Neutrophil (primary cell): ENCODE measurements around the gene CCSER1.
"Not testable (repeated sequence)": the region's sequence is repeated elsewhere in the genome, so short reads cannot be mapped to it uniquely, and the experiment has no call there.

Experiments
- H3K27ac ChIP-seq: fragments of 200-600 bp; sonication (generic); 2 replicates; pipeline ENCODE4 v1.5.1; 2016; ENCODE audit warnings: mild to moderate bottlenecking, moderate library complexity
- H3K27me3 ChIP-seq: fragments of 200-600 bp; sonication (generic); 2 replicates; pipeline ENCODE4 v1.6.0; 2016; ENCODE audit warnings: mild to moderate bottlenecking
- H3K36me3 ChIP-seq: fragments of 200-600 bp; sonication (generic); 2 replicates; pipeline ENCODE4 v1.5.1; 2017
- H3K4me1 ChIP-seq, 2 experiments: fragments of 200-600 bp in 1 of 2; sonication (generic) in 1 of 2; 1 replicate in 1 of 2; 2 replicates in 1 of 2; pipeline versions ENCODE4 v1.5.1 to v1.6.1; 2013 to 2016; ENCODE audit warnings: low read depth in 1 of 2, low read length in 1 of 2, mild to moderate bottlenecking in 1 of 2, moderate library complexity in 1 of 2; ENCODE audit not compliant: control insufficient read depth in 1 of 2, insufficient read depth in 1 of 2
- H3K4me3 ChIP-seq, 2 experiments: fragments of 200-600 bp in 1 of 2; sonication (generic) in 1 of 2; 1 replicate in 1 of 2; 2 replicates in 1 of 2; pipeline ENCODE4 v1.5.1; 2013 to 2016; ENCODE audit warnings: low read depth in 1 of 2, low read length in 1 of 2, mild to moderate bottlenecking in 1 of 2, moderate library complexity in 1 of 2
- H3K9me3 ChIP-seq: fragments of 200-600 bp; sonication (generic); 2 replicates; pipeline ENCODE4 v1.5.1; 2016
- TF ChIP-seq, protein P1 (sequence below): fragments of 200-600 bp; sonication (generic); IDR thresholded peaks from 2 replicates; pipeline ENCODE4 v1.5.1; 2016; ENCODE audit warnings: antibody characterized with exemption

The CCSER1 gene

GRCh38 chr4:91070736-91071135 lies 943.5 kb downstream of the CCSER1 start:
- peaks cover 4% of the 10 kb centered on the region for H3K9me3 ChIP-seq
- H3K4me3 ChIP-seq = no peak overlapping the region
- no peaks in the 10 kb centered on the region for H3K36me3 ChIP-seq
- no peak overlapping the region for H3K27ac ChIP-seq
- TF ChIP-seq, protein P1, sequence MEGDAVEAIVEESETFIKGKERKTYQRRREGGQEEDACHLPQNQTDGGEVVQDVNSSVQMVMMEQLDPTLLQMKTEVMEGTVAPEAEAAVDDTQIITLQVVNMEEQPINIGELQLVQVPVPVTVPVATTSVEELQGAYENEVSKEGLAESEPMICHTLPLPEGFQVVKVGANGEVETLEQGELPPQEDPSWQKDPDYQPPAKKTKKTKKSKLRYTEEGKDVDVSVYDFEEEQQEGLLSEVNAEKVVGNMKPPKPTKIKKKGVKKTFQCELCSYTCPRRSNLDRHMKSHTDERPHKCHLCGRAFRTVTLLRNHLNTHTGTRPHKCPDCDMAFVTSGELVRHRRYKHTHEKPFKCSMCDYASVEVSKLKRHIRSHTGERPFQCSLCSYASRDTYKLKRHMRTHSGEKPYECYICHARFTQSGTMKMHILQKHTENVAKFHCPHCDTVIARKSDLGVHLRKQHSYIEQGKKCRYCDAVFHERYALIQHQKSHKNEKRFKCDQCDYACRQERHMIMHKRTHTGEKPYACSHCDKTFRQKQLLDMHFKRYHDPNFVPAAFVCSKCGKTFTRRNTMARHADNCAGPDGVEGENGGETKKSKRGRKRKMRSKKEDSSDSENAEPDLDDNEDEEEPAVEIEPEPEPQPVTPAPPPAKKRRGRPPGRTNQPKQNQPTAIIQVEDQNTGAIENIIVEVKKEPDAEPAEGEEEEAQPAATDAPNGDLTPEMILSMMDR = no peak
- H3K27me3 ChIP-seq = no peaks in the 10 kb centered on the region
- H3K4me1 ChIP-seq = no peaks in the 10 kb centered on the region

DNA sequence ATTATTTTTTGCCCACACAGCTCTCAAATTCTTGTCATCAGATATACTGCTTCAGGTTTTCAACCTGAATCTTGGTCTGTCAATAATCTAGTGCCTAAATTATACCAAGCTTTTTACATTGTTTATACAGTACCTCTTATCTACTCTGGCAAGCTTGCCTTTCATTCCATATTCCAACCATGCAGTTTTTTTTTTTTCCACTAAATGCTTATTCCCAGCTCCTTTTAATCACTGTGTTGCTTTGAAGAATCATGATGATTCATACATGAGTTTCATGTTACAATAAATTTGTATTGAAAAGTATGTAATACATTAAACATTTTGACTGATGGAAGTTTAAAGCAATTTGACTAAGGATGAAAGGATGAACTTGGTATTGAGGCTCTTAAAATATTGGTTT lies 949.0 kb downstream of the CCSER1 start:
- Histone ChIP-seq H3K27me3 (no peaks in the 10 kb centered on the region), H3K27ac (no peak overlapping the region), H3K4me3 (no peak overlapping the region), H3K4me1 (no peaks in the 10 kb centered on the region), H3K9me3 (no peaks in the 10 kb centered on the region), H3K36me3 (no peaks in the 10 kb centered on the region)
- TF ChIP-seq, protein P1 = no peak

DNA sequence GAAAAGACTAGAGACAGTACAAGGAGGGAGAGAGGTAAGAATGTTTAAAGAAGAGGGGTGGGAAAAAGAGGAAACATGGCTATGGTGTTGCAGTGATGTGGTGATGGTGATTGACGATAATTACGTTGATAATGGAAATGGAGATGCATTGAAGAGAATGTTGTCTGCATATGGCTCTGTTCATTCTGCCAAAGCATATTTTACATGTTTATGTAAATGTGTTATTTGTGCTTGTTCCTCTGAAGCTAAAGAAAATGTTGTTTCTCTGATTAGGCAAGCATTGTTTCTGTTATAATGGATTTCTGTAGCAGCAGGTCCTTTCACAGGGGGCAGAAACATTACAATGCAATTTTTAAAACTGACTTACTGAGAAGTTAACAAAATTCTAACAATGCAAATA lies 958.8 kb downstream of the CCSER1 start:
- H3K4me1 ChIP-seq = no peaks in the 10 kb centered on the region
- no peak overlapping the region for H3K27ac ChIP-seq
- H3K36me3 ChIP-seq = no peaks in the 10 kb centered on the region
- no peaks in the 10 kb centered on the region for H3K9me3 ChIP-seq
- H3K4me3 ChIP-seq = no peak overlapping the region
- no peaks in the 10 kb centered on the region for H3K27me3 ChIP-seq
- TF ChIP-seq, protein P1 = no peak

GRCh38 chr4:91087743-91088142 lies 960.5 kb downstream of the CCSER1 start:
- Histone ChIP-seq H3K27me3 (no peaks in the 10 kb centered on the region), H3K4me1 (no peaks in the 10 kb centered on the region), H3K36me3 (no peaks in the 10 kb centered on the region), H3K27ac (no peak overlapping the region), H3K4me3 (no peak overlapping the region), H3K9me3 (no peaks in the 10 kb centered on the region)
- TF ChIP-seq, protein P1 = no peak

DNA sequence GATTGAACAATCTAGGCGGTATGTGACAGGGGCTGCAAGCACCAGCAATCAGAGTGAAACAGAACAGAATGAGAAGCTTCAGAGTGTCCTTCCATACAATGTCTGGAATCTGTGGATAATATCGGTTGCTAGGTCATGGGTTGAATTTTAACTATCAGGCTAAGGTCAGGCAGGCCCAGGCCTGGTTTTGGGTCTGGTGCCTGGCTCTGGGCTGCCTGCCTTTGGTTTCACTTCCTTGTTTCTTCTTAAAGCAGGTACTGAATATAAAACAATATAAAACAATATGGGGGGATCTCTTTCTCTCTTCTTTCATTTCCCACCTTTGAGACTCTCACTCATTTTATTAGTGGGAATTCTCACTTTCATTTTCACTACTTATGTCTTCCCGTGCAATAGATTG lies 962.0 kb downstream of the CCSER1 start:
- Histone ChIP-seq H3K36me3 (no peaks in the 10 kb centered on the region), H3K27ac (no peak overlapping the region), H3K9me3 (no peaks in the 10 kb centered on the region), H3K4me1 (no peaks in the 10 kb centered on the region), H3K27me3 (no peaks in the 10 kb centered on the region), H3K4me3 (no peak overlapping the region)
- TF ChIP-seq, protein P1 = no peak

GRCh38 chr4:91092398-91092980 lies 965.3 kb downstream of the CCSER1 start:
- H3K9me3 ChIP-seq = no peaks in the 10 kb centered on the region
- TF ChIP-seq, protein P1 = no peak

DNA sequence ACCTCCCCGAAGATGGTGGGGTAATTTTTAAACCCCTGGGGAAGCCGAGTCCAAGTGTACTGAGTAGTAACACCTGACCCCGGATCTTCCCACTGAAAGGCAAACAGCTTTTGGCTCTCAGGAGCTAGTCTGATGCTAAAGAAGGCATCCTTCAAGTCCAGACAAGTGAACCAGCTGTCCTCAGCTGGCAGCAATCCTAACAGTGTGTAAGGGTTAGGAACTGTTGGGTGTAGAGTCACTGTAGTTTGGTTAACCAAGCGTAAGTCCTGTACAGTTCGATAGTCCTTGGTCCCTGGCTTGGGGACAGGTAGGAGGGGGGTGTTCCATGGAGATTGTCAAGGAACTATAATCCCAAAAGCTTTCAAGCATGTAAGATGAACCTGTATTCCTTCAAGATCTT lies 967.0 kb downstream of the CCSER1 start:
- H3K4me3 ChIP-seq, H3K27ac ChIP-seq, H3K9me3 ChIP-seq, H3K4me1 ChIP-seq, H3K36me3 ChIP-seq, H3K27me3 ChIP-seq: not testable (repeated sequence)

More at GRCh38 chr4:91092398-91092980, 965.3 kb downstream of the CCSER1 start:
- H3K27me3 ChIP-seq = no peaks in the 10 kb centered on the region
- no peak overlapping the region for H3K4me3 ChIP-seq
- no peaks in the 10 kb centered on the region for H3K4me1 ChIP-seq
- H3K36me3 ChIP-seq = no peaks in the 10 kb centered on the region
- H3K27ac ChIP-seq = no peak overlapping the region
